Endothelial cell of umbilical vein (primary cell): ENCODE data around the gene ATIC. TPM values are rescaled to one million over a fixed set of nuclear protein-coding genes. Genes with fewer than 3 reads are reported as not detected.

ENCODE experiments used
- polyA plus RNA-seq, 4 experiments: library from polyadenylated mRNA; depleted of rRNA in 3 of 4; stranded (reverse) in 3 of 4; unstranded in 1 of 4; fragments of >200 nt; gene quantifications; 2 replicates each; pipeline versions ENCODE4 v1.2.1 to v1.2.3, GENCODE V29; 2011 to 2012; ENCODE audit warnings: missing spikeins in 1 of 4
- total RNA-seq: library from RNA; stranded (reverse); gene quantifications from 2 replicates; pipeline ENCODE4 v1.2.3, GENCODE V29; 2021

Gene ATIC
- total and polyA plus RNA-seq, 2 donors (not counting 3 experiments of a cell fraction or from before 2014, with no cell fraction given) = 29.5 to 80.2 TPM

Other genes starting within 250 kb of the ATIC start
- 0.05 TPM in 1 of 2 replicates, not detected in the other for gene ABCA12, start 173.4 kb upstream of the ATIC start, total RNA-seq
- not detected in 2 replicates for gene ABCA12, start 173.4 kb upstream of the ATIC start, polyA plus RNA-seq
- 3,221 and 3,760 TPM in 2 replicates for gene FN1, start 124.0 kb downstream of the ATIC start, total RNA-seq
- gene FN1, start 124.0 kb downstream of the ATIC start, polyA plus RNA-seq = 3,104 and 3,740 TPM in 2 replicates